Loucy (cell line): ENCODE results near the gene BMERB1.
"Not testable (repeated sequence)": the region's sequence is repeated elsewhere in the genome, so short reads cannot be mapped to it uniquely, and the experiment has no call there.

Experiments used
- H2AFZ ChIP-seq: fragments of 200-600 bp; sonication (generic); 2 replicates; pipeline ENCODE4 v1.6.0; 2016; ENCODE audit warnings: antibody characterized with exemption, mild to moderate bottlenecking, low read length, moderate library complexity
- H3F3A ChIP-seq: fragments of 200-600 bp; 2 replicates; pipeline ENCODE4 v1.6.0; 2016; ENCODE audit warnings: antibody characterized with exemption, low read depth, mild to moderate bottlenecking
- H3K27me3 ChIP-seq: fragments of 200-600 bp; sonication (generic); 2 replicates; pipeline ENCODE4 v1.6.1; 2014; ENCODE audit warnings: low read length, mild to moderate bottlenecking; ENCODE audit not compliant: insufficient read depth, poor library complexity, severe bottlenecking
- H3K36me3 ChIP-seq: fragments of 200-600 bp; sonication (generic); 2 replicates; pipeline ENCODE4 v1.6.1; 2016; ENCODE audit warnings: low read length; ENCODE audit not compliant: insufficient read depth
- H3K4me1 ChIP-seq: fragments of 200-600 bp; sonication (generic); 2 replicates; pipeline ENCODE4 v1.5.1; 2014; ENCODE audit warnings: low read length, mild to moderate bottlenecking; ENCODE audit not compliant: insufficient read depth, poor library complexity, severe bottlenecking
- H3K4me2 ChIP-seq: fragments of 200-600 bp; sonication (generic); 2 replicates; pipeline ENCODE4 v1.6.0; 2014; ENCODE audit warnings: antibody characterized with exemption, low read length, low read depth, mild to moderate bottlenecking; ENCODE audit not compliant: poor library complexity, severe bottlenecking
- H3K4me3 ChIP-seq: fragments of 200-600 bp; sonication (generic); 2 replicates; pipeline ENCODE4 v1.5.1; 2014; ENCODE audit warnings: low read length, mild to moderate bottlenecking, mixed read lengths; ENCODE audit not compliant: poor library complexity, severe bottlenecking
- H3K79me2 ChIP-seq: fragments of 200-600 bp; sonication (generic); 2 replicates; pipeline ENCODE4 v1.6.1; 2014; ENCODE audit warnings: low read length; ENCODE audit not compliant: insufficient read depth
- H3K9ac ChIP-seq: fragments of 200-600 bp; sonication (generic); 2 replicates; pipeline ENCODE4 v1.6.0; 2014; ENCODE audit warnings: mild to moderate bottlenecking, low read depth, low read length, moderate library complexity; ENCODE audit not compliant: poor library complexity, severe bottlenecking
- H3K9me2 ChIP-seq: fragments of 200-600 bp; sonication (generic); replicated peaks from 2 replicates; pipeline ENCODE4 v1.6.1; 2016; ENCODE audit warnings: low read depth, low read length, mixed read lengths
- H3K9me3 ChIP-seq: fragments of 200-600 bp; sonication (generic); 2 replicates; pipeline ENCODE4 v1.6.1; 2014; ENCODE audit warnings: mild to moderate bottlenecking, antibody characterized with exemption, low read length, low read depth; ENCODE audit not compliant: insufficient read depth
- H4K20me1 ChIP-seq: fragments of 200-600 bp; sonication (generic); 2 replicates; pipeline ENCODE4 v1.6.0; 2014; ENCODE audit warnings: antibody characterized with exemption, low read length, mild to moderate bottlenecking; ENCODE audit not compliant: insufficient read depth, poor library complexity, severe bottlenecking
- EZH2phosphoT487 ChIP-seq: fragments of 200-600 bp; IDR thresholded peaks from 2 replicates; pipeline ENCODE4 v1.6.1; 2018; ENCODE audit warnings: antibody characterized with exemption, mild to moderate bottlenecking, moderate library complexity, borderline replicate concordance
- TF ChIP-seq, protein P1 (sequence below): fragments of 200-600 bp; sonication (generic); conservative IDR thresholded peaks from 2 replicates; pipeline ENCODE4 v1.5.1; 2014; ENCODE audit warnings: mild to moderate bottlenecking, antibody characterized with exemption, low read length

BMERB1 gene

DNA sequence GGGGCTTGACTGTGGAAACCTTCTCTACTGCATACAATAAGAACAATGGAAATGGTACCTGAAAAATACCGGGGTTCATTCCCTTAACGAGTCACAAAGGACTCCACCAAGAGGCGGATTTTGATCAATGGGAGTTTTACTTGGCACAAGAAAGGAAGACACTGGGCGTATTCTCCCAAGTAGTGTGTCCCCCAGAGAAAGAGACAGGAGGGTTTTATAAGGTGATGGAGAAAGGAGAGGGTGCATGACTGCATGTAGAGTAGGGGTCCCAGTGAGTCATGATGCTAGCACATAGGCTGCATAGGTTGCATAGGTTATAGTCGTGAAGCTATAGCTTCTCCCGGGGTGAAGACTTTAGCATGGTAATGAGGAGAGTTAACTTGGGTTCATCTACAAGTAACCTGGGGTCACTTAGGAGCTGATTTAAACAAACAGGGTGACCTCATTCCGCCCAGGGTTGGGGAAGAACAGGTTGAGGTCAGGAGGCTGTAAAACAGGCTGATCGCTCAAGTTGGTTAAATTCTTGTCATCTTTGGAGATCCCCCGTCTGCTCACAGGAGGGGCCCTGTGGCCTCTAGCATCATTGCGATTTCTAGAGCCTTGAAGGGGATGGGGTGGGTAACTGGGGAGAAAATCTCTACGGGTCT lies 37.3 kb upstream of the BMERB1 start:
- H3K79me2 ChIP-seq, result no peaks in the 10 kb centered on the region
- H3K9ac ChIP-seq, result no peak overlapping the region
- H3K27me3 ChIP-seq, result no peaks in the 10 kb centered on the region
- H3K36me3 ChIP-seq, result no peaks in the 10 kb centered on the region
- no peak overlapping the region for H2AFZ ChIP-seq
- H3K9me3 ChIP-seq, result no peaks in the 10 kb centered on the region
- no peaks in the 10 kb centered on the region for H3K4me1 ChIP-seq
- TF ChIP-seq, protein P1, sequence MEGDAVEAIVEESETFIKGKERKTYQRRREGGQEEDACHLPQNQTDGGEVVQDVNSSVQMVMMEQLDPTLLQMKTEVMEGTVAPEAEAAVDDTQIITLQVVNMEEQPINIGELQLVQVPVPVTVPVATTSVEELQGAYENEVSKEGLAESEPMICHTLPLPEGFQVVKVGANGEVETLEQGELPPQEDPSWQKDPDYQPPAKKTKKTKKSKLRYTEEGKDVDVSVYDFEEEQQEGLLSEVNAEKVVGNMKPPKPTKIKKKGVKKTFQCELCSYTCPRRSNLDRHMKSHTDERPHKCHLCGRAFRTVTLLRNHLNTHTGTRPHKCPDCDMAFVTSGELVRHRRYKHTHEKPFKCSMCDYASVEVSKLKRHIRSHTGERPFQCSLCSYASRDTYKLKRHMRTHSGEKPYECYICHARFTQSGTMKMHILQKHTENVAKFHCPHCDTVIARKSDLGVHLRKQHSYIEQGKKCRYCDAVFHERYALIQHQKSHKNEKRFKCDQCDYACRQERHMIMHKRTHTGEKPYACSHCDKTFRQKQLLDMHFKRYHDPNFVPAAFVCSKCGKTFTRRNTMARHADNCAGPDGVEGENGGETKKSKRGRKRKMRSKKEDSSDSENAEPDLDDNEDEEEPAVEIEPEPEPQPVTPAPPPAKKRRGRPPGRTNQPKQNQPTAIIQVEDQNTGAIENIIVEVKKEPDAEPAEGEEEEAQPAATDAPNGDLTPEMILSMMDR, result no peak
- no peak for TF ChIP-seq EZH2phosphoT487
- H4K20me1 ChIP-seq, result no peaks in the 10 kb centered on the region
- H3F3A ChIP-seq, result no peaks in the 10 kb centered on the region
- no peak overlapping the region for H3K4me3 ChIP-seq
- no peak overlapping the region for H3K4me2 ChIP-seq
- no peaks in the 10 kb centered on the region for H3K9me2 ChIP-seq

DNA sequence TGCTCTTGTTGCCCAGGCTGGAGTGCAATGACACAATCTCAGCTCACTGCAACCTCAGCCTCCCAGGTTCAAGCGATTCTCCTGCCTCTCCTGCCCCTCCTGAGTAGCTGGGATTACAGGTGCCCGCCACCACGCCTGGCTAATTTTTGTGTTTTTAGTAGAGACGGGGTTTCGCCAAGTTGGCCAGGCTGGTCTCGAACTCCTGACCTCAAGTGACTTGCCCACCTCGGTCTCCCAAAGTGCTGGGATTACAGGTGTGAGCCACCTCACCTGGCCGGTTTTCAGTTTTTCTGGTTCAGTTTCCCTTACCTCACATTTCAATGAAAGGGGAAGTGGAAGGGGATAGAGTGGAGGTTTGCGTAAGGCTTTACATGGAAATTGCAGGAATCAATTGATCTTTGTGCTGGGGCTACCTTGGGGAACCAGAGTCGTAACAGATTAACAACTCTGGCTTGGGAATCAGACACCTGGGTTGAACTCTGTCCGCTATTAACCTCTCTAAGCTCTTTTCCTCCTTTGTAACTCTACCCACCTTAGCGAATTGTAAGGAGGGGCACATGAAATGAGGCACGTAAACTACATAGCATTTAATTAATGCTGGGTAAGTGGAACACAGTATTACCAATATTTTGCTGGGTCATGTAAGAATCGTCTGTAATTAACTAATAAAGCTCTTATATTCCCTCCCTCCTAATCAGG lies 35.6 kb upstream of the BMERB1 start:
- Histone ChIP-seq H3K79me2 (no peaks in the 10 kb centered on the region), H3K9me2 (no peaks in the 10 kb centered on the region), H3K4me3 (no peak overlapping the region), H2AFZ (no peak overlapping the region), H3K36me3 (no peaks in the 10 kb centered on the region), H3K9ac (no peak overlapping the region), H3K27me3 (no peaks in the 10 kb centered on the region), H3K4me2 (no peak overlapping the region), H3K9me3 (no peaks in the 10 kb centered on the region), H4K20me1 (no peaks in the 10 kb centered on the region), H3K4me1 (no peaks in the 10 kb centered on the region), H3F3A (no peaks in the 10 kb centered on the region)
- TF ChIP-seq EZH2phosphoT487, result no peak
- TF ChIP-seq, protein P1, result no peak

DNA sequence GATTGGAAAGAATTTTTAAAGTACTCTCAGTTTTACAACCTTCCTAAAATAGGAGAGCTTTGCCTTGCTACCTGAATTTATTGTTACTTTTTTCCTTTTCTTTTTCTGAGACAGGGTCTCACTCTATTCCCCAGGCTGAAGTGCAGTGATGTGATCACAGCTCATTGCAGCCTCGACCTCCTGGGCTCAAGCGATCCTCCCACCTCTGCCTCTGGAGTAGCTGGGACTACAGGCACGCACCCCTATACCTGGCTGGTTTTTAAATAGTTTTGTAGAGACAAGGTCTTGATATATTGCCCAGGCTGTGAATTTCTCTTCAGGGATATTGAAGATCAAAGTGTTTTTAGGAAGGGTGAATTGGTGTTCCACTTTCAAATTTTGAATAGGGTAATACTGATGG lies 35.1 kb upstream of the BMERB1 start:
- H3K9me2 ChIP-seq, result no peaks in the 10 kb centered on the region
- no peaks in the 10 kb centered on the region for H3K9me3 ChIP-seq
- H3K4me1 ChIP-seq, result no peaks in the 10 kb centered on the region
- H3F3A ChIP-seq, result no peaks in the 10 kb centered on the region
- H2AFZ ChIP-seq, result no peak overlapping the region
- H3K9ac ChIP-seq, result no peak overlapping the region
- H3K36me3 ChIP-seq, result no peaks in the 10 kb centered on the region
- TF ChIP-seq, protein P1, result no peak
- TF ChIP-seq EZH2phosphoT487, result no peak
- no peak overlapping the region for H3K4me2 ChIP-seq
- H3K27me3 ChIP-seq, result no peaks in the 10 kb centered on the region
- no peaks in the 10 kb centered on the region for H4K20me1 ChIP-seq
- H3K79me2 ChIP-seq, result no peaks in the 10 kb centered on the region
- H3K4me3 ChIP-seq, result no peak overlapping the region

DNA sequence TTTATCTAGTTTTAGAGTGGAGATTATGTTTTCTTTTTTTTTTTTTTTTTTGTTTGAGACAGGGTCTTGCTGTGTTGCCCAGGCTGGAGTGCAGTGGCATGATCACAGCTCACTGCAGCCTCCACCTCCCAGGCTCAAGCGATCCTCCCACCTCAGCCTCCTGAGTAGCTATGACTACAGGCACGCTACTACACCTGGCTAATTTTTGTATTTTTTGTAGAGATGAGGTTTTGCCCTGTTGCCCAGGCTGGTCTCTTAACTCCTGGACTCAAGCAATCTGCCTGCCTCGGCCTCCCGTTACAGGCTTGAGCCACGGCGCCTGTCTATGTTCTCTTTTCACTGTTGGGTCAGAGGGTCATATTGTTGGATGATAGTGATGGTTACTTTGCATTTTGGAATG lies 34.1 kb upstream of the BMERB1 start:
- H3K36me3 ChIP-seq, H2AFZ ChIP-seq, H3K4me3 ChIP-seq, H3K9me3 ChIP-seq, H4K20me1 ChIP-seq, H3K4me1 ChIP-seq, H3F3A ChIP-seq, H3K9ac ChIP-seq, H3K79me2 ChIP-seq, H3K27me3 ChIP-seq, H3K4me2 ChIP-seq, H3K9me2 ChIP-seq: not testable (repeated sequence)
